Brain microvascular endothelial cell (primary cell): ENCODE results near the gene SLC25A30.

Experiments used
- DNase-seq: peaks from one replicate; pipeline ENCODE4 v3.0.0-alpha.2; 2020
- H3K27ac ChIP-seq: fragments of 250-450 bp; sonication (Bioruptor Pico); 2 replicates; pipeline ENCODE4 v1.5.1; 2020; ENCODE audit warnings: mild to moderate bottlenecking, moderate library complexity
- H3K27me3 ChIP-seq: fragments of 250-450 bp; sonication (Bioruptor Pico); replicated peaks from 2 replicates; pipeline ENCODE4 v1.5.1; 2020; ENCODE audit warnings: mild to moderate bottlenecking
- H3K36me3 ChIP-seq: fragments of 250-450 bp; sonication (Bioruptor Pico); replicated peaks from 2 replicates; pipeline ENCODE4 v1.5.1; 2020; ENCODE audit warnings: mild to moderate bottlenecking
- H3K4me3 ChIP-seq: 2 replicates; pipeline ENCODE4 v1.5.1; 2011; ENCODE audit warnings: low read depth, mild to moderate bottlenecking, control low read depth, low read length, moderate library complexity
- CTCF ChIP-seq: IDR thresholded peaks from 2 replicates; pipeline ENCODE4 v1.5.1; 2011; ENCODE audit warnings: low read depth, mild to moderate bottlenecking, moderate library complexity, low read length, control low read depth, inconsistent platforms; ENCODE audit errors: missing control alignments
- in situ Hi-C: cut with HindIII; loops from 2 replicates; pipeline ENCODE4 v1.10.0; 2017; ENCODE audit warnings: low sequenced_read_pairs, low pct_ligation_motif_present

Gene SLC25A30

GRCh38 chr13:45411221-45411620 lies 7.0 kb downstream of the SLC25A30 start:
- no peak overlapping the region for H3K4me3 ChIP-seq
- no peak for TF ChIP-seq CTCF
- no peak overlapping the region for H3K27ac ChIP-seq
- DNase-seq = no peak
- in situ Hi-C loops = no loop called here
- H3K36me3 ChIP-seq = peaks cover 2% of the 10 kb centered on the region
- no peaks in the 10 kb centered on the region for H3K27me3 ChIP-seq

- no peak for DNase-seq
- no peak for TF ChIP-seq CTCF
- Histone ChIP-seq H3K4me3 (no peak overlapping the region), H3K36me3 (peaks cover 2% of the 10 kb centered on the region), H3K27me3 (no peaks in the 10 kb centered on the region), H3K27ac (no peak overlapping the region)
- in situ Hi-C loops = no loop called here
Observed at GRCh38 chr13:45410466-45410865, 7.7 kb downstream of the SLC25A30 start.

GRCh38 chr13:45410001-45410400 lies 8.2 kb downstream of the SLC25A30 start:
- peaks cover 2% of the 10 kb centered on the region for H3K36me3 ChIP-seq
- no peak overlapping the region for H3K27ac ChIP-seq
- in situ Hi-C loops = no loop called here
- H3K4me3 ChIP-seq = no peak overlapping the region
- no peak for DNase-seq
- no peak for TF ChIP-seq CTCF
- no peaks in the 10 kb centered on the region for H3K27me3 ChIP-seq

GRCh38 chr13:45406421-45406820 lies 11.8 kb downstream of the SLC25A30 start:
- in situ Hi-C loops = no loop called here

GRCh38 chr13:45403081-45403480 lies 15.1 kb downstream of the SLC25A30 start:
- H3K27me3 ChIP-seq = no peaks in the 10 kb centered on the region
- no peak for DNase-seq
- H3K4me3 ChIP-seq = no peak overlapping the region
- H3K36me3 ChIP-seq = peaks cover 12% of the 10 kb centered on the region
- in situ Hi-C loops = no loop called here
- no peak overlapping the region for H3K27ac ChIP-seq
- TF ChIP-seq CTCF = no peak

More at GRCh38 chr13:45406421-45406820, 11.8 kb downstream of the SLC25A30 start:
- H3K27me3 ChIP-seq = no peaks in the 10 kb centered on the region
- H3K4me3 ChIP-seq = no peak overlapping the region
- H3K36me3 ChIP-seq = peaks cover 5% of the 10 kb centered on the region
- no peak for DNase-seq
- no peak for TF ChIP-seq CTCF
- H3K27ac ChIP-seq = no peak overlapping the region

- DNase-seq = no peak
- TF ChIP-seq CTCF = no peak
- H3K36me3 ChIP-seq = peaks cover 12% of the 10 kb centered on the region
Observed at GRCh38 chr13:45402641-45403040, 15.5 kb downstream of the SLC25A30 start.

More at GRCh38 chr13:45402641-45403040, 15.5 kb downstream of the SLC25A30 start:
- H3K4me3 ChIP-seq = no peak overlapping the region
- no peaks in the 10 kb centered on the region for H3K27me3 ChIP-seq
- H3K27ac ChIP-seq = no peak overlapping the region
- in situ Hi-C loops = no loop called here
